HG02870 (cell line): ENCODE measurements around the gene NHEJ1.

ENCODE experiments used
- ATAC-seq: cut with Tn5 transposase; IDR thresholded peaks from one replicate; pipeline ENCODE4 v1.9.1; 2021; ENCODE audit warnings: mild to moderate bottlenecking, moderate library complexity; ENCODE audit not compliant: unreplicated experiment

Gene NHEJ1

GRCh38 chr2:219168932-219169331, 8.3 kb upstream of the NHEJ1 start:
- no peak for ATAC-seq

GRCh38 chr2:219168526-219168925, 7.9 kb upstream of the NHEJ1 start:
- no peak for ATAC-seq

GRCh38 chr2:219167997-219168396, 7.4 kb upstream of the NHEJ1 start:
- ATAC-seq, result no peak

- ATAC-seq, result no peak
These were observed 4.7 kb upstream of the NHEJ1 start for GRCh38 chr2:219165058-219165911.

- ATAC-seq, result no peak
These were observed 2.5 kb upstream of the NHEJ1 start for GRCh38 chr2:219163156-219163555.

GRCh38 chr2:219161097-219161496, 482 bp upstream of the NHEJ1 start:
- no peak for ATAC-seq

GRCh38 chr2:219159771-219160185, 837 bp downstream of the NHEJ1 start:
- ATAC-seq, result no peak

GRCh38 chr2:219158586-219158985, 2.0 kb downstream of the NHEJ1 start:
- ATAC-seq, result no peak

GRCh38 chr2:219158025-219158424, 2.6 kb downstream of the NHEJ1 start:
- no peak for ATAC-seq

GRCh38 chr2:219157396-219157795, 3.2 kb downstream of the NHEJ1 start:
- ATAC-seq, result no peak

GRCh38 chr2:219155054-219155644, 5.5 kb downstream of the NHEJ1 start:
- ATAC-seq, result no peak

GRCh38 chr2:219149667-219150066, 10.9 kb downstream of the NHEJ1 start:
- ATAC-seq, result no peak

- no peak for ATAC-seq
These were observed 18.3 kb downstream of the NHEJ1 start for GRCh38 chr2:219142329-219142728.

GRCh38 chr2:219140722-219141121, 19.9 kb downstream of the NHEJ1 start:
- no peak for ATAC-seq

- no peak for ATAC-seq
These were observed 26.6 kb downstream of the NHEJ1 start for GRCh38 chr2:219133976-219134375.

GRCh38 chr2:219131744-219132143, 28.9 kb downstream of the NHEJ1 start:
- no peak for ATAC-seq

- no peak for ATAC-seq
These were observed 29.3 kb downstream of the NHEJ1 start for GRCh38 chr2:219131327-219131726.

- ATAC-seq, result no peak
These were observed 31.0 kb downstream of the NHEJ1 start for GRCh38 chr2:219129589-219129988.

GRCh38 chr2:219128396-219128795, 32.2 kb downstream of the NHEJ1 start:
- no peak for ATAC-seq

- ATAC-seq, result no peak
These were observed 33.5 kb downstream of the NHEJ1 start for GRCh38 chr2:219127037-219127635.

GRCh38 chr2:219126555-219126954, 34.1 kb downstream of the NHEJ1 start:
- ATAC-seq, result no peak

- ATAC-seq, result no peak
These were observed 34.7 kb downstream of the NHEJ1 start for GRCh38 chr2:219125886-219126270.
